Hepatic stellate cell (primary cell): ENCODE measurements around the gene CEP72.
"Not testable (repeated sequence)": the region's sequence is repeated elsewhere in the genome, so short reads cannot be mapped to it uniquely, and the experiment has no call there.

Source experiments
- DNase-seq: peaks from one replicate; pipeline ENCODE4 v3.0.0; 2011; ENCODE audit warnings: low spot score

CEP72 gene

GRCh38 chr5:673161-673830 lies 61.2 kb downstream of the CEP72 start:
- no peak for DNase-seq

GRCh38 chr5:673831-674629 lies 61.9 kb downstream of the CEP72 start:
- DNase-seq: no peak

GRCh38 chr5:674630-675011 lies 62.5 kb downstream of the CEP72 start:
- no peak for DNase-seq

GRCh38 chr5:675111-675870 lies 63.2 kb downstream of the CEP72 start:
- no peak for DNase-seq

GRCh38 chr5:675871-676698 lies 63.9 kb downstream of the CEP72 start:
- DNase-seq: no peak

- no peak for DNase-seq
Measured at GRCh38 chr5:676699-677076, 64.5 kb downstream of the CEP72 start.

GRCh38 chr5:677131-678101 lies 65.3 kb downstream of the CEP72 start:
- DNase-seq: no peak

- not testable (repeated sequence) for DNase-seq
Measured at GRCh38 chr5:678521-678920, 66.4 kb downstream of the CEP72 start.

- DNase-seq: not testable (repeated sequence)
Measured at GRCh38 chr5:679166-679895, 67.2 kb downstream of the CEP72 start.

- DNase-seq: not testable (repeated sequence)
Measured at GRCh38 chr5:680118-680795, 68.1 kb downstream of the CEP72 start.

GRCh38 chr5:680836-681235 lies 68.7 kb downstream of the CEP72 start:
- not testable (repeated sequence) for DNase-seq

GRCh38 chr5:681317-682191 lies 69.4 kb downstream of the CEP72 start:
- not testable (repeated sequence) for DNase-seq

GRCh38 chr5:682216-682615 lies 70.1 kb downstream of the CEP72 start:
- not testable (repeated sequence) for DNase-seq

- DNase-seq: not testable (repeated sequence)
Measured at GRCh38 chr5:682651-683358, 70.7 kb downstream of the CEP72 start.

- DNase-seq: no peak
Measured at GRCh38 chr5:683551-684481, 71.7 kb downstream of the CEP72 start.

- no peak for DNase-seq
Measured at GRCh38 chr5:684751-685216, 72.6 kb downstream of the CEP72 start.
